GM19324 (cell line): ENCODE measurements around the gene C3orf18.
"Not testable (repeated sequence)": the region's sequence is repeated elsewhere in the genome, so short reads cannot be mapped to it uniquely, and the experiment has no call there.

ENCODE experiments used
- ATAC-seq: cut with Tn5 transposase; IDR thresholded peaks from one replicate; pipeline ENCODE4 v1.9.1; 2021; ENCODE audit warnings: mild to moderate bottlenecking, moderate library complexity; ENCODE audit not compliant: unreplicated experiment, low FRiP score

The C3orf18 gene

GRCh38 chr3:50525987-50526386 is 41.6 kb downstream of the C3orf18 start:
- no peak for ATAC-seq

GRCh38 chr3:50525191-50525910 is 42.2 kb downstream of the C3orf18 start:
- ATAC-seq = no peak

- no peak for ATAC-seq
These were observed 42.8 kb downstream of the C3orf18 start for GRCh38 chr3:50524746-50525145.

- no peak for ATAC-seq
These were observed 44.2 kb downstream of the C3orf18 start for GRCh38 chr3:50523279-50523811.

GRCh38 chr3:50521572-50521971 is 46.0 kb downstream of the C3orf18 start:
- no peak for ATAC-seq

- ATAC-seq = no peak
These were observed 46.7 kb downstream of the C3orf18 start for GRCh38 chr3:50520849-50521248.

- no peak for ATAC-seq
These were observed 48.0 kb downstream of the C3orf18 start for GRCh38 chr3:50519471-50520089.

- no peak for ATAC-seq
These were observed 49.1 kb downstream of the C3orf18 start for GRCh38 chr3:50518436-50518835.

GRCh38 chr3:50517721-50518206 is 49.8 kb downstream of the C3orf18 start:
- no peak for ATAC-seq

GRCh38 chr3:50516440-50516871 is 51.1 kb downstream of the C3orf18 start:
- no peak for ATAC-seq

GRCh38 chr3:50515565-50516439 is 51.7 kb downstream of the C3orf18 start:
- no peak for ATAC-seq

- ATAC-seq = not testable (repeated sequence)
These were observed 54.6 kb downstream of the C3orf18 start for GRCh38 chr3:50512908-50513307.

GRCh38 chr3:50512131-50512530 is 55.4 kb downstream of the C3orf18 start:
- ATAC-seq = no peak

GRCh38 chr3:50510325-50510724 is 57.2 kb downstream of the C3orf18 start:
- ATAC-seq = no peak

GRCh38 chr3:50509715-50510114 is 57.8 kb downstream of the C3orf18 start:
- ATAC-seq = no peak

- no peak for ATAC-seq
These were observed 58.7 kb downstream of the C3orf18 start for GRCh38 chr3:50508821-50509220.
